Endothelial cell (in vitro differentiated cells): ENCODE data around the gene BNIP5. TPM values are rescaled to one million over a fixed set of nuclear protein-coding genes. Genes with fewer than 3 reads are reported as not detected.

ENCODE experiments used
- DNase-seq: peaks from one replicate; pipeline ENCODE4 v3.0.0; 2021; ENCODE audit warnings: low spot score
- H3K27ac Mint-ChIP-seq: one replicate; pipeline ENCODE4 v1.8.0; 2021; ENCODE audit warnings: mixed read lengths, inconsistent platforms; ENCODE audit not compliant: unreplicated experiment
- H3K27me3 Mint-ChIP-seq: one replicate; pipeline ENCODE4 v1.8.0; 2021; ENCODE audit warnings: mild to moderate bottlenecking, moderate library complexity, mixed read lengths, inconsistent platforms; ENCODE audit not compliant: unreplicated experiment
- H3K36me3 Mint-ChIP-seq: one replicate; pipeline ENCODE4 v1.8.0; 2021; ENCODE audit warnings: mild to moderate bottlenecking, low read depth, mixed read lengths, inconsistent platforms; ENCODE audit not compliant: unreplicated experiment
- H3K4me1 Mint-ChIP-seq: one replicate; pipeline ENCODE4 v1.8.0; 2021; ENCODE audit warnings: mild to moderate bottlenecking, mixed read lengths, inconsistent platforms; ENCODE audit not compliant: unreplicated experiment
- H3K4me3 Mint-ChIP-seq: one replicate; pipeline ENCODE4 v1.8.0; 2021; ENCODE audit warnings: mild to moderate bottlenecking, mixed read lengths, inconsistent platforms; ENCODE audit not compliant: unreplicated experiment
- H3K9me3 Mint-ChIP-seq: one replicate; pipeline ENCODE4 v1.8.0; 2021; ENCODE audit warnings: mixed read lengths, inconsistent platforms; ENCODE audit not compliant: unreplicated experiment
- total RNA-seq: library from RNA; stranded (reverse); fragmentation: NEBNext Ultra II Directional; extraction: Animal tissue kit (Norgen Biotek cat#: 25700); gene quantifications from one replicate; pipeline ENCODE4 v1.2.1, GENCODE V29; 2021; ENCODE audit not compliant: unreplicated experiment
- TF ChIP-seq, protein P1 (sequence below): fragments of 200-600 bp; sonication (generic); IDR thresholded peaks from one replicate; pipeline ENCODE4 v1.5.0; 2021; ENCODE audit warnings: antibody characterized with exemption; ENCODE audit not compliant: unreplicated experiment

Gene BNIP5
- total RNA-seq, 1 donor from 2014 or later = not detected

DNA sequence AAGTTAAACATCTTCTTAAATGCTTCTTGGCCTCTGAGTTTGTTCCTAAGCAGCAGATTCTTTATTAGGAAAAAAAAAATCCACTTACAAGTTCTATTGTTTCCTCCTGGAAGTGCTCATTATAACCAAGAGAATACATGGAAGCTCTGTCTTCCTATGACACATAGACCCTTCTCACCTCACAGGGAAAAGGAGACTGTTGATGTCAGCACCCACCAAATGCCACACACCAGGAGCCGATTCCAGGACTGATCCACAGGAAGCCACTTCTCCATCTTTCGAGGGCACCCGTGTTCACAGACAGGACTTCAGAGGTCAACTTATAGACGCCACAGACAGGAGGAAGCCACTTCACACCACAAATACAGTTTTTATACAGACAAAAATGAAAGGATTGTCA lies 13.4 kb upstream of the BNIP5 start:
- no peak for DNase-seq
- Mint-ChIP-seq H3K27ac (peak overlapping the region; percentile 77), H3K9me3 (no peaks in the 10 kb centered on the region), H3K27me3 (peaks cover 4% of the 10 kb centered on the region), H3K4me3 (peak overlapping the region; percentile 64), H3K36me3 (peaks cover 4% of the 10 kb centered on the region), H3K4me1 (peaks cover 27% of the 10 kb centered on the region)
- TF ChIP-seq, protein P1, sequence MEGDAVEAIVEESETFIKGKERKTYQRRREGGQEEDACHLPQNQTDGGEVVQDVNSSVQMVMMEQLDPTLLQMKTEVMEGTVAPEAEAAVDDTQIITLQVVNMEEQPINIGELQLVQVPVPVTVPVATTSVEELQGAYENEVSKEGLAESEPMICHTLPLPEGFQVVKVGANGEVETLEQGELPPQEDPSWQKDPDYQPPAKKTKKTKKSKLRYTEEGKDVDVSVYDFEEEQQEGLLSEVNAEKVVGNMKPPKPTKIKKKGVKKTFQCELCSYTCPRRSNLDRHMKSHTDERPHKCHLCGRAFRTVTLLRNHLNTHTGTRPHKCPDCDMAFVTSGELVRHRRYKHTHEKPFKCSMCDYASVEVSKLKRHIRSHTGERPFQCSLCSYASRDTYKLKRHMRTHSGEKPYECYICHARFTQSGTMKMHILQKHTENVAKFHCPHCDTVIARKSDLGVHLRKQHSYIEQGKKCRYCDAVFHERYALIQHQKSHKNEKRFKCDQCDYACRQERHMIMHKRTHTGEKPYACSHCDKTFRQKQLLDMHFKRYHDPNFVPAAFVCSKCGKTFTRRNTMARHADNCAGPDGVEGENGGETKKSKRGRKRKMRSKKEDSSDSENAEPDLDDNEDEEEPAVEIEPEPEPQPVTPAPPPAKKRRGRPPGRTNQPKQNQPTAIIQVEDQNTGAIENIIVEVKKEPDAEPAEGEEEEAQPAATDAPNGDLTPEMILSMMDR = no peak

DNA sequence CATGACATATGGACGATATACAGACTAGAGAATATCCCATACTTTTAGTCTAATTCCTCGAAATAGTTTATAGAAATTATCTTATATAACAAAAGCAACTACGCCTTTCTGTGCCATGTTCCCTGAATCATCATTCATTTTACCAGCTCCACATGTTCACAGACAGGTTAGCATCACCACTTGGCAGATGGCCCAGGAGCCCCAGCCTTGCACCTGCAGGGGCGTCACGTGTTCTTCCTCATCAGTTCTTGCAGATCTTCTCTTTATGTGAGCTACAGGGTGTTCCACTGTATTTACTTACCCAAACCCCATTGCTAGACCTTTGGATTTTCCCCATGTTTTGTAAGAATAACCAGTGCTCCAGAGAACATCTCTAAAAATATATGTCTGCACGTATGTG lies 12.6 kb upstream of the BNIP5 start:
- Mint-ChIP-seq H3K27ac (peak overlapping the region; percentile 26), H3K4me1 (peaks cover 27% of the 10 kb centered on the region), H3K27me3 (peaks cover 4% of the 10 kb centered on the region), H3K36me3 (peaks cover 4% of the 10 kb centered on the region), H3K4me3 (no peak overlapping the region), H3K9me3 (no peaks in the 10 kb centered on the region)
- no peak for DNase-seq
- TF ChIP-seq, protein P1 = no peak

DNA sequence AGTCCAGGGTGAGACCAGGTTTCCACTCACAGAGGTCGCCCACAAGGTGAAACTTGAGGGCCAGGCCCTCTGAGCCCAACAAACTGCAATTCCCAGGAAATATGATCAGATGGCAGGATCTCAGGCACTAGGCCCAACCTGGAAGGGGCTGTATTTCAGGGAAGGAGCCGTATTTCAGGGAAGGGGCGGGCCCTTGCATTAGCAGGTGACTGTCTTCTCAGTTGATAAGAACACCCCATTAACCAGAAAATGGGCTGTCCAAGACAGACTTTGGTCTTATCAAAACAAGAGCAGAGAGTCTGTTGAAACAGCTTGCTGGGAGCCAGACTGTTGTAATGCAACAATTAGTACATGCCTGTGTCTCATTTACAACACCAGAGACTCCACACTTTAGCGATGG lies 10.9 kb upstream of the BNIP5 start:
- Mint-ChIP-seq H3K36me3 (peaks cover 4% of the 10 kb centered on the region), H3K9me3 (no peaks in the 10 kb centered on the region), H3K27me3 (peaks cover 4% of the 10 kb centered on the region), H3K27ac (no peak overlapping the region), H3K4me3 (no peak overlapping the region), H3K4me1 (peaks cover 31% of the 10 kb centered on the region)
- TF ChIP-seq, protein P1 = no peak
- no peak for DNase-seq

DNA sequence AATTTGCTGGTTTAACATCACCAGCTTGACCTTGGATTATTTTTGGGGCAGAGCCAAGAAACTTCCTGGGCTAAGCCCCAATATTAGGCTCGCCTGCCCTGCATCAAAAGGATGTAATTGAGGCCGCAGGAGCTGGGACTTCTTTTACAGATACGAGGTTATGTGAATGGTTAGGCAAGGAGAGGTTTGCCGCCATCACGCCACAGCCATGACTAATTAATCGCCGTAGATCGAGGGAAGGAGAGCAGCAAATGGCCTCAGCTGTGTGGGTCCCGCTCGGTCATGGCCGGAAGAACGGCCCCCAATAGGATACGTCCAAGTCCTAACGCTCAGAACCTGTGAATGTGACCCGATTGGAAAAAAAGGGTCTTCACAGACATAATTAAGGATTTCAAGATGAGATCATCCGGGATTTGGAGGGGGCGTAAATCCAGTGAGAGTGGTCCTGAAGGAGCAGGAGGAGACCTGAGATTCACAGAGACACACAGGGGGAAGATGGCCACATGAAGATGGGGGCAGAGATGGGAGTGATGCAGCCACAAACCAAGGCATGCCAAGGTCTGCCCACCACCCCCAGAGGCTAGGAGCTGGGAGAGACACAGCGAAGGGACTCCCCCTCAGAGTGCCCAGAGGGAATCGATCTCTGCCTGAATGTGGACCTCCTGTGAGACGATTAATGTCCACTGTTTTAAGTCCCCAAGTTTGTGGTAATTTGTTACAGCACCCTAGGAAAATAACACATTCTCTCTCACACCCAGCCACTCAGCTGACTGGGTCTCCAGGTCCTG lies 10.0 kb upstream of the BNIP5 start:
- H3K4me3 Mint-ChIP-seq = peak overlapping the region; percentile 47
- H3K4me1 Mint-ChIP-seq = peaks cover 31% of the 10 kb centered on the region
- DNase-seq = no peak
- no peaks in the 10 kb centered on the region for H3K9me3 Mint-ChIP-seq
- H3K27me3 Mint-ChIP-seq = peaks cover 4% of the 10 kb centered on the region
- no peak overlapping the region for H3K27ac Mint-ChIP-seq
- TF ChIP-seq, protein P1 = no peak
- H3K36me3 Mint-ChIP-seq = peaks cover 4% of the 10 kb centered on the region

DNA sequence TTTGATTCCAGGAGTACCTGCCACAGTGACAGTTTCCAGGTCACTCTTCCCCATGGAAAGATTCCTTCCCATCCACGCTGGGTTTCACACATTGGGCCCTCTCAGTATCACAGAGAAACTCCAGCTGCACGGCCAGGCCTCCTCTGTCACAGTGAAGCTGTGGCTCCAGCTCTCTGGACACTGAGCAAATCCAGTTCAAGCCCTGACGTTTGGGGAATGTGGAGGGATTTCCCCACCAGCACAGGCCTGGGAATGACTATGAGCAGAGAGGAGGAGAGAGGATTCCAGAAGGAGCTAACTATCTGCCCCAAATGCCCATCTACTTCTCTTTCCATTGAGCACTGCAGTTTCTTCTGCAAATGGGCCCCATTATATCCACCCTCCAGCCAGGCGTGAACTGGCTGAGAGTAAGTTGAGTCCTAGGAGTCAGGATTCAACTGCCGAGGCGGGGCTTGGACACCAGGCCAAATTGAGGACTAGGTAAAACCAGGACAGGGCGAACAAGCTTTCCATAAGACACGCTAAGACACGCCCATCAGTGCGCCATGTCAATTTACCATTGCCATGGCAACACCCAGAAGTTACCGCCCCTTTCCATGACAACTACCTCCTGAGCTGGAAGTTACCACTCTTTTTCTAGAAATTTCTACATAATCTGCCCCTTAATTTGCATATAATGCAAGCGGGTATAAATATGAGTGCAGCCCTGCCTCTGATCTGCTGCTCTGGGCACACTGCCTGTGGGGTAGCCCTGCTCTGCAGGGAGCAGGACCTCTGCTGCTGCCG lies 9.2 kb upstream of the BNIP5 start:
- peaks cover 4% of the 10 kb centered on the region for H3K27me3 Mint-ChIP-seq
- H3K36me3 Mint-ChIP-seq = no peaks in the 10 kb centered on the region
- H3K4me3 Mint-ChIP-seq = peak overlapping the region; percentile 47
- peaks cover 24% of the 10 kb centered on the region for H3K4me1 Mint-ChIP-seq
- no peak overlapping the region for H3K27ac Mint-ChIP-seq
- TF ChIP-seq, protein P1 = no peak
- DNase-seq = no peak
- no peaks in the 10 kb centered on the region for H3K9me3 Mint-ChIP-seq
